Stimulated activated CD8-positive, alpha-beta memory T cell treated with anti-CD3 and anti-CD28 coated beads, Interleukin-4, amount 100 ng/mL, for 1 hour (primary cell): ENCODE data around the gene ZNF518B.
A peak's percentile ranks its signal among the peaks of the same experiment; 100 is the strongest.

Source experiments
- DNase-seq, 2 donors: peaks; one replicate each; pipeline ENCODE4 v3.0.0-alpha.2; 2020; ENCODE audit warnings: low read depth in 2 of 2, low spot score in 1 of 2

The ZNF518B gene

DNA sequence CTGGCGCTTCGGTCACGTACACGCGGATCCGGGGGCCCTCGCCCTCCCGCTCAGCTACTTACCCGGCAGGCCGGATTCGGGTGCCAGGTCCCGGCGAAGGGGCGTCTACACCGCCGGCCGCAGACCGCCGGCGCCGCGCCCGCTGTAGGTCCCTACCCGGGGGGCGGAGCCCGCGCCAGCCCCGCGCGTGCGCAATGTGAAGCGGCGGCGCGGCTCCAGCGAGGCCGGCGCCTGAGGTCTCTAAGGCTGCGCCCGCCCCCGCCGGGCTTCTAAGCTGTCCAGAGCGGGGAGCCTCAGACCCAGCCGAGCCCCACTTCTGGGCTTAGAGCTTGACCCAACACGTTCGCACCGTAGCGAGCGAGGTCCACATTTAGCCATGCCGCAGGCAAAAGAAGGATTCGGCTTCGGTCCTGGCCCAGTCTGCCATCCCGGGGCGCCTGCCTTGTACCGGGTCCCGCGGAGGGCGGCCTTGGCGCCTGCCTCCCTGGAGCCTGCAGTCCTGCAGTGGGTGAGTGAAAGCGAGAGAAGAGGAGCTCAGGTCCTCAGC lies at the start of gene ZNF518B:
Gene ZNF518B, minus strand, starts transcription at position 172 of the 547 bp plus-strand sequence. CDS start 11,098 bp downstream, outside the sequence.
- peak; percentile 32 to 61 for DNase-seq

DNA sequence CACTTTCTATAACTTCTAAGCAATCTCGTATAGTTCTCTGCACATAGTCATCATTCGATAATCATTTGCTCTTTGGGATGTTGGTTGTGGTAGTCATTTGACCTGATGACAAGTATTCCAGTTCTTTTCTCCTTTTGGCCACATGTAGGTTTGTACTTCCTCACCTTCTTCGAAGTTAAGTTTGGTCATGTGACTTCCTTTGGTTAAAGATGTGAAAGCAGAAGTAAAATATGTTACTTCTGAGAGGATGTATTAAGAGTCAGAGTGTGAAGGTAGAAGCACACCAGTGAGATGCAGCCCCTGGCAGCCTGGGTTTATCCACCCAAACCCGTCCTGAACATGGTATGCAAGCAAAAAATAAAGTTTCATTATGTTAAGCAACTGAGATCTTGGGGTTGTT lies 48.9 kb upstream of the ZNF518B start:
- no peak for DNase-seq

DNA sequence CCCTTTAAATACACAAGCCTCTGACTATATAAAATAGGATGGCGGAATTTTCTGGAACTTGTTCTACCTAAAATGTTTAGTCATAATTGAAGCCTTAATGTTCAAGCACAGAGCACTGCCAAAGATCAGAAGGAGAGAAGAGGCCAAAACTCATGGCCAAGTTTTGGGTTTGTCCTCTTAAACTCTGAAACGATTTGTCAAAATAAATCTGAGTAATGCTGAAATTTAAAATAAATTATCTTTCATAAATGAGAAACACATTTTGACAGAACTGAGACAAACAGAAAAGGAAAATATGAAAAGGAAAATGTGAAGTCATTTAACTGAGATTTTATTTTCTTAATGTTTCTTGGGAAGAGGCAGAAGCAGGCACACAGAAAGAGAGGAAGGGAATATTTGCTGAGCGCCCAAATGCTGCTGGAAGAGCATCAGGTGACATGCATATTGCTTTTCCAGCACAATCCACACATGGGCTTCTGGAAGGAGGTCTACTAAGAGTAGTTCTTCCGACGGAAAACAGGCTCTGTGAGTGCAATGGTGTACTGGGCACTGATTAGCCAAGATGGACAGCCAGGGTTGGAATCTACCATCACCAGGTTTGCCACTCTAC lies 47.4 kb upstream of the ZNF518B start:
- DNase-seq: no peak

- DNase-seq: no peak
Observed at GRCh38 chr4:10502717-10503116, 45.5 kb upstream of the ZNF518B start.

- no peak for DNase-seq
Observed at GRCh38 chr4:10500776-10501175, 43.5 kb upstream of the ZNF518B start.

DNA sequence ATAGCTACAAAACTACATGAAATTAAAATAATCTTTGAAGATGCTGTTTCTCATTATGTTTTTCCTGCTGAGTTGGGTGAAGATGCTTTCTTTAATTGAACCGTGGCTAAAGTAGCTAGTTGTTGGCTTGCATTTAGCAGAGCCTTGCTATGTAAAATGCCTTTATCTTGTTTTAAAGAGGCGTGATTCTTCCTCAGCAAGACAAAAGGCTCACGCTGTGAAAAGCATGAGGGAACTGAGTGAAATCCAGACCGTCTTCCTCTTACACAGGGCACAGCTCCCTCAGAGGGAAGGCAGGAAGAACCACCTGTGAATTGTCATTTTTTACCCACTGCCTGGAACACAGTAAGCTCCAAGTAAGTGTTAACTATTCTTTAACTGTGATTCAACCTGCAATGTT lies 39.0 kb upstream of the ZNF518B start:
- no peak for DNase-seq

DNA sequence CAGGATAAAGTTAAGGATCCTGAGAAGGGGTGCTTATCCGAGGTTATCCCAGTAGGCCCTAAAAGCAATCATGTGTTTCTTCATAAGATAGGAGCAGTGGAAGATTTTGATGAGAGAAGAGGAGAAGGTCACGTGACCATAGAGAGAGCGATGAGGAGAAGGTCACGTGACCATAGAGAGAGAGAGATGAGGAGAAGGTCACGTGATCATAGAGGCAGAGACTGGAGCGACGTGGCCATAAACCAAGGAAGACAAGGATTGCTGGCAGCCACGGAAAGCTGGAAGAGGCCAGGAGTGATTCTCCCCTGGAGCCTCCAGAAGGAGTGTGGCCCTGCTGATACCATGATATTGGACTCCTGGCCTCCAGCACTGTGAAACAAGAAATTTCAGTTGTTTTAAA lies 38.4 kb upstream of the ZNF518B start:
- no peak for DNase-seq

- DNase-seq: no peak
Observed at GRCh38 chr4:10492464-10492863, 35.2 kb upstream of the ZNF518B start.

DNA sequence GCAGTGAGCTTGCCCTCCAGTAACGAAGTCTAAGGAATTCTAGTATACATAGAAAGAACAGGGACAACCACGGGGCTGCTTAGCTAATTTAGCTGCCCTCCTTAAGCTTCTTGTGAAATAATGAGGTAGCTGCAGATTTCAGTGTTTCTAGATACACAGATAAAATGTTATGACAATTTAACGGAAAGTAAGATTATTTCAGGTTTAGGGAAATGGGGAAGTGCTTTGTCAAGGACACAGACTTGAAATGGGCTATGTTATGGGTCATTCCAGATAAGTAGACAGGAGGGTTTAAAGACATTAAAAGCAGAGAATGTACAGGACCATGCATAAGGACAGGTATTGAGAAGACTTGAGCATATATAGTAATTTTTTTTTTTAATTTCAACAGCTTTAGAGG lies 34.2 kb upstream of the ZNF518B start:
- no peak for DNase-seq

DNA sequence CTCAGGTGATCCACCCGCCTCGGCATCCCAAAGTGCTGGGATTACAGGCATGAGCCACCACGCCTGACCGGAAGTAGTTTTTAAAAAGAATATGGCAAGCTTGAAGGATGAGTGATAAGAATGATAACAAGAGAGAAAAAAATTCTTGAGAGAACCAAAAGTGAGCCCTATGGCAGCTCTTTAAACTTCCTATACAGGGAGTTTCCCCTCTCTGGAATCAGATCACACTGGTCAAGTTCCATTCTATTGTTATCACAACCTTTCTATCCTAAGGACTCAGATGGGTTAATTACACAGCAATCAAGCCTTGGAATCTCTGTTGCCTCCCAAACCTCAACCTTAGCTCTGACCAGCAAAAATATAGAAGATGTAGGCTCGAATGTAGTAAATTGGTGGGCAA lies 33.8 kb upstream of the ZNF518B start:
- DNase-seq: no peak

DNA sequence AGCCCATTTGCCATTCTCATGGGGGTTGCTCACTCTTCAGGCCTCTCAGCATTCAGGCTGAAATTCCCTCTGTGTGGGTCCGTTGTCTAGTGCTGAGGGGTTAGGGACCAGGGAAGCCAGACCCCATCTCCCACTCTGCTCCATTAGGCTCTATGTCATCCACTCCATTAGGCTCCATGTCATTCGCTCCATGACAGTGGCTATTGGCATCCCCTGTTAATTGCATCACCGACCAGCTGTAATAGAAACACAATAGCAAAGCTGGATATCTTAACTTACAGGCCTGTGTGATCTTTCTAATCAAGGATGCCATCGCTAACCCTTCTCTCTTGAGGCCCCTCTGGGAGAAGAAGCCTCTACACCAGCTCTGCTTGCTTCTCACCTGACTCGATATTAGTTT lies 25.7 kb upstream of the ZNF518B start:
- no peak for DNase-seq

DNA sequence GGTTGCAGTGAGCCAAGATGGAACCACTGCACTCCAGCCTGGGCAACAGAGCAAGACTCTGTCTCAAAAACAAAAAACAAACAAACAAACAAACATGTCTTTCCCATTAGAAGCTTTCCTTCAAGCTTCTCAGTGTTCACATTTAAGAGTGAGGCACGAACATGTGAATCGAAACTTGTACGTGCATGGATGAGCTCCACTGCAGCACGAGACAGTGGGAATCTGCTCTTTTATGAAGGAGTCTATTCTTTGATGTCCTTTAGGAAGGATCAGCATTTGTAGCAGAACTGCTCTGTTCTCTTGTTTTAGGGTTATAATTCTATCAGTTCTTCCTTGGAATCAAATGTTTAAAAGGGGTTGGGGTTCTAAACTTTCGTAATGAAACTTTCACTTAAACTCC lies 23.4 kb upstream of the ZNF518B start:
- no peak for DNase-seq

DNA sequence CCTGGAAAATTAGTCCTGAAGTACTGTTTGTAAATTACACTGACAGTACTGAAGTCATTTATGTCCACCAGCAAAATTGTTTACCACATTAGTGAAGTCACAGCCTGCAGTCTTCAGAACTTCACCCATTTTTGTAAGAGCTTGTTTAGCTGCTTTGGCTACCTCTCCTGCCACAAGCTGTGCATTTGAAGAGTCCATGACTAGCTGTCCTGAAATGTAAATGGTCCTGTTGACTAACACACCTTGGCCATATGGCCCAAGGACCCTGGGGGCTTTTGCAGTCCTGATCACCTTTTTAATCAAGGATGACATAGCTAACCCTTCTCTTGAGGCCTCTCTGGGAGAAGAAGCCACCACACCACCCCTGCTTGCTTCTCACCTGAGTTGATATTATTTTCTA lies 21.4 kb upstream of the ZNF518B start:
- DNase-seq: no peak

DNA sequence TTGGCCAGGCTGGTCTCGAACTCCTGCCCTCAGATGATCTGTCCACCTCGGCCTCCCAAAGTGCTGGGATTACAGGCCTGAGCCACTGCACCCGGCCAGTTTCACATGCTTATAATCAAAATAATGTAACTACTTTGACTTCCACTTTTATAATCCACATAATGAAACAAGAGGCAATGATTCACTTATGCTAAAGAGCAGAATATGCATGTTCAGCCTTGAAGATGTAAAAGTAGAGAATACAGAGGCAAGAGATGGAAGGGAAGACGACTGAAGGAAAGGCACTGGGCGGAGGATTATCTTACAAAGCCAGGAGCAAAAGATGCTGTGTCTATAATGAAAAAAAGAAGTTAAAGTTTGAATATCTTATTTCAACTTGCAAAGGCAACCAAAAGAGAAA lies 13.3 kb upstream of the ZNF518B start:
- DNase-seq: no peak

- DNase-seq: no peak
Observed at GRCh38 chr4:10466161-10466560, 8.9 kb upstream of the ZNF518B start.

- DNase-seq: no peak
Observed at GRCh38 chr4:10462876-10463275, 5.7 kb upstream of the ZNF518B start.

DNA sequence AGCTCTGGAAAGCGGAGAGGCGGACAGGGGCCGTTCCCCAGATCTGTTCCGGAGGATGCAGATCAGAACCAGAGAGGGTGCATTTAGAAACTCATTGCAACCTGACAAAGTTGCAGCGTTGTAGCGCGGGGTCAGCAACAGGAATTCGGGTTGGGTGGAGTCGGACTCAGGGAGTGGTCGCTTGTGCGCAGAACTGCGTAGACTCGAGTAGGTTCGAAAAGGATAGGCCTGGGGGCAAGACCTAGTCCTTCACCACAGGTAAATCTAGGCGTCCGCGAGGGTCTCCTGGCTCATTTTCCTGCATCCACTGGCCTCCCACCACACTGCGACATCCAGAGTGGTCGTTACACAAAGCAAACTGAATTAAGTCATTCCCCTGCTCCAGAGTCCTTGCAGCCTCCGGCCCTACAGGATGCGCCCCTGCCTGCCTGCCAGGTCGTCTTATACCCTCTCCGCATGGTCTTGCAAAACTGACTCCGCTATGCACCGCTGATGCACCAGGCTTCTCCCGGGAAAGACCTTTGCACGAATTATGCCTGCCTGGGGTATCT lies 4.7 kb upstream of the ZNF518B start:
- no peak for DNase-seq

DNA sequence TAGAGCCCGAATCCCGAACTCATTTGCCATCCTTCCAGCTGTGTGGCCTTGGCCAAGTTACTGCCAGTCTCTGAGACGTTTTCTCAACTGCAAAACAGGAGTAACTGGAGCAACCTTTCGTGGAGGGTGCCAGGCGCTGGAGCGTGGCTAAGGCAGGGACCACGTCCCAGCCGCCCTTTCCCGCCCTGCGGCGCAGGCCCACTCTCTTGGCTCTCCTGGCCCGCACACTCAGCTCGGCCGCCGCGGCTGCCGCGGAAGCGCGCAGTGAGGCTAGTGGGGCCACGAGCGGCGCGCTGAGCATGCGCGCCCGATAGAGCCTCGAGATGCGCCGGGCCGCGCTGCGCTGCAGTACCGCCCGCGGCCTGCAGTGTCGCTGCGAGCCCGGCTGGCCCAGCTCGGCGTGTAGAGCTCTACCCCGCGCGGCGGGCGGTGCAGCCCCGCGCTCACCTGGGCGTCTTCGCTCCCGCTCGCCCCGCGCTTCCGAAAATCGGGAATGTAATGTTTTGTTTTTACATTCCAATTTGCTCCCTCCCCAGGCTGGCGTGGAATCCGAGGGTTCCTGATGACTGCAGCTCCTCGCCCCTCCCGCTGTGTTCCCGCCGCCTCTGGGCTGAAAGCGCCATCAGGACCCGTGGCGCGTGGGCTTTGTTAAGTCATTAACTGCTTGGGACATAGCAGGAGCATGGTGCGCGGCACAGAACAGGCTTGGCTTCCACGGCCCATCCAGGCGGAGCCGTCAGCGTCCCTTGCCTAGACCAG lies 4.0 kb upstream of the ZNF518B start:
- DNase-seq: peak; percentile 37 to 41

DNA sequence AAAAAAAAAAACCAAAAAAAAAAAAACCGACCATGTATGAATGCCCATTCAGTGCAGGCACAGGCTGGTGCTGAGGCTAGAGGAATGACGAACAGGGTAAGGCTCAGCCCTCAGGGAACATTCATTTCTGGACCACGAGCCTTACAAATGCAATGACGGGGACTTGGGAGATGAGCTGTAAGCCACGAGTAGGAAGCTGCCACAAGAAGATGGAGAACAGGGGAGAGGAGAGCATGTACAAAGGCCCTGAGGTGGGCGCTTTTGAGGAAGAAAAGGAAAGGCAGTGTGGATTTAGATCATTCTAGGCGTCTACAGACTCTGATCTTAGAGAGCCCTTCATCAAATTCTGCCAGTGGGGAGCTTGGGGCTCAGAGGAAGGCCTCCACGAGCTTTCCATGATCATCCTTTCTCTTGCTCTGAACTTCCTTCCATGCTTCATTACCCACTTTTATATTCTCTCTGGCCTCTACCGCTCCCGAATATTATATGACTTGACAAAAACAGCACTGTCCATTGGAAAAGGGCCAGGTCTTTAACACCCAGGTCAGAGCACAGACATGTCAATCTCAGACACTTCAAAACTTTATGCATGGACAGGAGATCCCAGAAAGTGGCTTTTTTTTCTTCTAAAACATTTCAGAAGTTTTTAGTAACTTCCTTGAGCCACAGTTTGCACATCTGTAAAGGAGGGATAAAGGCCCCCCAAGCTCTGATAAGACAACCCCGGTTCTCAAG lies 3.3 kb upstream of the ZNF518B start:
- no peak for DNase-seq

DNA sequence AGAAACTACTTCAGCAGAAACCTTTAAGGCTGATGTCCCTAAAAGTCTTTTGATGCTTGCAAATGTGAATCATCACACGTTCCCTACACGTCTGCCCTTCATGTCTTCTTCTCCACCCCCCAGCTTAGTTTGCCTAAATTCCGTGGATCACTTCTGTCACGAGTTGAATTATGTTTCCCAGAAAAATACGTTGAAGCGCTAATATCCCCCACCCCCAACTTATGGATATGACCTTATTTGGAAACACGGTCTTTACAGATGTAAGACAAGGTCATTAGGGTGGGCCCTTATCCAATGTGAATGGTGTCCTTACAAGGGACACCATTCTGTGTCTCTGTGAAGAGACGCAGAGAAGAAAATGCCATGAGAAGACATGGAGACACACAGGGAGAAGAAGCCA lies 2.1 kb upstream of the ZNF518B start:
- no peak for DNase-seq

GRCh38 chr4:10458177-10458576 lies 951 bp upstream of the ZNF518B start:
- DNase-seq: no peak
